Heart right ventricle (tissue), 16 donors: ENCODE measurements around the gene ATG16L1. TPM values are rescaled to one million over a fixed set of nuclear protein-coding genes. Genes with fewer than 3 reads are reported as not detected.

Source experiments
- ATAC-seq, 8 donors: fragments of 200-7000 bp; cut with Tn5 transposase; one replicate each; pipeline ENCODE4 v1.9.1; 2020; ENCODE audit warnings: mild to moderate bottlenecking in 8 of 8, moderate library complexity in 8 of 8, moderate number of reproducible peaks in 1 of 8
- DNase-seq, 2 donors: peaks; one replicate each; pipeline ENCODE4 v3.0.0-alpha.2; 2020
- H3K27ac ChIP-seq, 10 donors: fragments of 200-600 bp; sonication (generic) in 2 of 10; one replicate each; pipeline versions ENCODE4 v1.5.0 to v1.8.0; 2020 to 2022; ENCODE audit warnings: mild to moderate bottlenecking in 3 of 10
- H3K27me3 ChIP-seq, 7 donors: fragments of 200-600 bp; one replicate each; pipeline ENCODE4 v1.8.0; 2021 to 2022; ENCODE audit warnings: mild to moderate bottlenecking in 2 of 7
- H3K36me3 ChIP-seq, 9 donors: fragments of 200-600 bp; sonication (generic) in 1 of 9; one replicate each; pipeline versions ENCODE4 v1.5.0 to v1.8.0; 2020 to 2022; ENCODE audit warnings: mild to moderate bottlenecking in 2 of 9
- H3K4me1 ChIP-seq, 9 donors: fragments of 200-600 bp; sonication (generic) in 1 of 9; one replicate each; pipeline versions ENCODE4 v1.5.0 to v1.8.0; 2020 to 2022; ENCODE audit warnings: mild to moderate bottlenecking in 4 of 9
- H3K4me3 ChIP-seq, 10 donors: fragments of 200-600 bp; sonication (generic) in 2 of 10; one replicate each; pipeline versions ENCODE4 v1.5.0 to v1.8.0; 2020 to 2022; ENCODE audit warnings: mild to moderate bottlenecking in 7 of 10, moderate library complexity in 2 of 10
- H3K9me3 ChIP-seq, 11 donors: fragments of 200-600 bp in 10 of 11; sonication (generic) in 2 of 11; one replicate each; pipeline versions ENCODE4 v1.5.0 to v1.8.0; 2013 to 2022; ENCODE audit warnings: mild to moderate bottlenecking in 2 of 11, control low read depth in 1 of 11, moderate library complexity in 1 of 11
- WGBS, 2 donors: extraction: QIAGEN DNeasy Blood & Tissue Kit; methylation state at CpG; one replicate each; pipeline ENCODE4 v1.1.7; 2013; ENCODE audit warnings: inconsistent platforms in 1 of 2; 5-methylcytosine and 5-hydroxymethylcytosine counted together
- intact Hi-C, 10 donors: fragments of 100-400 bp; cut with DNase I; formaldehyde crosslinking; loops; one replicate each; pipeline versions ENCODE4 v1.11.1 to v1.14.2; 2022
- polyA plus RNA-seq, 2 donors: library from polyadenylated mRNA; stranded (reverse); fragments of 200-250 nt; gene quantifications; one replicate each; pipeline ENCODE4 v1.2.3, GENCODE V29; 2013
- total RNA-seq, 10 donors: library from RNA; stranded (reverse); fragmentation: NEBNext Ultra II Directional in 3 of 10; extraction: Animal tissue kit (Norgen Biotek cat#: 25700) in 3 of 10; gene quantifications; one replicate each; pipeline versions ENCODE4 v1.2.1 to v1.2.4, GENCODE V29; 2021 to 2023
- TF ChIP-seq, protein P1 (sequence below), 9 donors: fragments of 200-600 bp; sonication (generic) in 2 of 9; IDR thresholded peaks; one replicate each; pipeline versions ENCODE4 v1.5.0 to v1.8.0; 2021 to 2022; ENCODE audit warnings: antibody characterized with exemption in 9 of 9, mild to moderate bottlenecking in 5 of 9, moderate library complexity in 1 of 9
- donor health status: Arrhythmogenic right ventricular cardiomyopathy.
- donor health status: ischemic (EF 13 %, LVEDD 7.1; RV severe dilation, severe dysfunction).
- donor health status: healthy with polysubstance abuse.
- donor health status: DM: no; HTN: yes; CAD: no.
- donor health status: DM: no; HTN: no; CAD: no.
- donor health status: ischemic (EF 25% LVEDD 6.9; RV normal size, moderate dysfunction).
- donor health status: ischemic (EF 25% LVEDD 5.7; RV mildly dilated, moderate dysfunction).
- donor health status: healthy.
- donor health status: DM: yes; HTN: yes; CAD: no.
- donor health status: Ischemic cardiomyopathy.
- donor health status: ischemic (EF 35%, LVEDD 5.7; RV mildly dilated, moderate dysfunction).
- donor health status: nonischemic (EF 11% LVEDD 7.7; RV severe dilation, severe dysfunction).
- donor health status: DM: yes; HTN: yes; CAD: no.
- donor health status: PGD.
- donor health status: ischemic (EF 29% LVEDD 5.4; RV normal size, mild dysfunction).
- donor health status: nonischemic (EF 23%, LVEDD 6.1; RV moderate dilation, normal function).

ATG16L1 gene
- total and polyA plus RNA-seq, 12 donors = 7.4 to 19.2 (median 15.5) TPM

DNA sequence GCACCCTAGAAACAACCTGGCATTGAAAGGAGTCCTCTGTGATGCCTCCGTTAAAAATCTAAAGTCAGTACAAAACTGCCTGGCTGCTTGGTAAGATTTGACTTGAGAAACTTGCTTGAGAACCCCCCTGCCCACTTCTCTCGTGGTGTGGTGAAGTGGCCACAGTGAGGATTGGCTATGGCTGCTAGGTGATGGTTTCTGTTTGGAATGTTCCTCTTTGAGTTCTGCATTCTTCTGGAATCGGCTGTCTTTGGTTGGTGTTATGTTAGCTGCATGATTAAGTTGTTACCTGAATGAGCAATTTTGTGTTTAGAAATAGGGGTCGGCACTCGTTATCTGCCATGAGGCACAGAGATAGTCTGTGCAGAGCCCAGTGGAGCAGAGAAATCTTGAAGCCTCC lies 34.4 kb downstream of the ATG16L1 start:
- intact Hi-C loops = loop anchor here in 1 of 10 donors (10.0 kb wide), 1 partner anchor 159 kb away; no protein-coding TSS in a partner anchor
- WGBS, 2 donors = 82 to 84% methylated on average over 5 of the region's 5 CpGs

DNA sequence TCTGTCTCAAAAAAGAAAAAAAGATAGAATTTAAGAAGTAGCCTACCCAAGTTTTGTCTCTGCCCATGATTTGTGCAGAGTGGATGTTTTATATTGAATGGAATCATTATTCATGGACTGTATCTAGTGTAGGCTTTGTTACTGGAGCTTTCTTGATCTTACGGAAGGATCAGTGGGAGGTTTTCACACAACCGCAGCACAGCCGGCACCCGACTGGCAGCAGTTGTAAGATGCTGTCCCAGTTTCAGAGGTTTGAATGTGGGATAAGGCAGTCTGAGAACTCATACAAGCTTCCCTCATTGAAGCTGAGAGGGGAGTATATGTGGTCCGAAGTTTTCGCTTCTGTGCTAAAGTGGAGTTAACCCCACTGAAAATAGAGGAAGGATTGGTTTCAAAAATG lies 36.4 kb downstream of the ATG16L1 start:
- H3K4me3 ChIP-seq = no peak overlapping the region
- H3K9me3 ChIP-seq = no peaks in the 10 kb centered on the region
- no peak for ATAC-seq
- 95 to 98% methylated on average over 6 of the region's 6 CpGs for WGBS, 2 donors
- H3K27ac ChIP-seq = no peak overlapping the region
- TF ChIP-seq, protein P1, sequence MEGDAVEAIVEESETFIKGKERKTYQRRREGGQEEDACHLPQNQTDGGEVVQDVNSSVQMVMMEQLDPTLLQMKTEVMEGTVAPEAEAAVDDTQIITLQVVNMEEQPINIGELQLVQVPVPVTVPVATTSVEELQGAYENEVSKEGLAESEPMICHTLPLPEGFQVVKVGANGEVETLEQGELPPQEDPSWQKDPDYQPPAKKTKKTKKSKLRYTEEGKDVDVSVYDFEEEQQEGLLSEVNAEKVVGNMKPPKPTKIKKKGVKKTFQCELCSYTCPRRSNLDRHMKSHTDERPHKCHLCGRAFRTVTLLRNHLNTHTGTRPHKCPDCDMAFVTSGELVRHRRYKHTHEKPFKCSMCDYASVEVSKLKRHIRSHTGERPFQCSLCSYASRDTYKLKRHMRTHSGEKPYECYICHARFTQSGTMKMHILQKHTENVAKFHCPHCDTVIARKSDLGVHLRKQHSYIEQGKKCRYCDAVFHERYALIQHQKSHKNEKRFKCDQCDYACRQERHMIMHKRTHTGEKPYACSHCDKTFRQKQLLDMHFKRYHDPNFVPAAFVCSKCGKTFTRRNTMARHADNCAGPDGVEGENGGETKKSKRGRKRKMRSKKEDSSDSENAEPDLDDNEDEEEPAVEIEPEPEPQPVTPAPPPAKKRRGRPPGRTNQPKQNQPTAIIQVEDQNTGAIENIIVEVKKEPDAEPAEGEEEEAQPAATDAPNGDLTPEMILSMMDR (IDR thresholded peaks at IDR 0.05) = no peak
- H3K27me3 ChIP-seq = no peaks in the 10 kb centered on the region
- peaks cover 0 to 7% (median 0%) of the 10 kb centered on the region in 9 donors for H3K4me1 ChIP-seq
- H3K36me3 ChIP-seq = peaks cover 0 to 100% (median 61%) of the 10 kb centered on the region in 9 donors
- no peak for DNase-seq
- intact Hi-C loops = loop anchor here in 1 of 10 donors (10.0 kb wide), 1 partner anchor 157 kb away; no protein-coding TSS in a partner anchor

More for the DNA sequence above, 34.4 kb downstream of the ATG16L1 start:
- Histone ChIP-seq H3K4me1 (peaks cover 0 to 7% (median 0%) of the 10 kb centered on the region in 9 donors), H3K4me3 (no peak overlapping the region), H3K9me3 (no peaks in the 10 kb centered on the region), H3K27ac (no peak overlapping the region), H3K36me3 (peaks cover 0 to 100% (median 60%) of the 10 kb centered on the region in 9 donors), H3K27me3 (no peaks in the 10 kb centered on the region)
- DNase-seq = no peak
- TF ChIP-seq, protein P1 (IDR thresholded peaks at IDR 0.05) = no peak
- no peak for ATAC-seq

DNA sequence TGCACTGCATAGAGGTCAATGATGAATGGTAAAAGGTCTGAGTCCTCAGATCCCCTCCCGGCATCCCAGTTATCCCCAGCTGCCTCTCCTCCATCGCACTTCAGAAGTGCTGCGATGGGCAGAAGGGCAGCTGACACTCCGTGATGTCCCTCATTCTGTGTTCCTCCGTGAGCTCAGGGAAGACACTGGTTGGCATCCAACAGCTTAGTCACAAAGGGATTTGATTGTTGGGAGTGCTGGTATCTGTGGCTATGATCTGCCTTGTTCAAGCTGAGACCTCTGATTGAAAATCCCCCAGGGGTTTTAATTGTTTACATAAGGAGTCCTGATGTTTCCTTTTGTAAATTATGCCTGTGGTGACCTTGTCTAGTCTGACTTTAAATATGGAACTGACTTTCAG lies 37.2 kb downstream of the ATG16L1 start:
- ATAC-seq (no peak), DNase-seq (no peak)
- intact Hi-C loops = loop anchor here in 1 of 10 donors (10.0 kb wide), 1 partner anchor 156 kb away; no protein-coding TSS in a partner anchor
- Histone ChIP-seq H3K9me3 (no peaks in the 10 kb centered on the region), H3K27me3 (no peaks in the 10 kb centered on the region), H3K4me3 (no peak overlapping the region), H3K27ac (no peak overlapping the region), H3K36me3 (peaks cover 0 to 100% (median 63%) of the 10 kb centered on the region in 9 donors), H3K4me1 (peaks cover 0 to 7% (median 0%) of the 10 kb centered on the region in 9 donors)
- WGBS, 2 donors = 73 to 75% methylated on average over 5 of the region's 5 CpGs
- TF ChIP-seq, protein P1 (IDR thresholded peaks at IDR 0.05) = no peak

DNA sequence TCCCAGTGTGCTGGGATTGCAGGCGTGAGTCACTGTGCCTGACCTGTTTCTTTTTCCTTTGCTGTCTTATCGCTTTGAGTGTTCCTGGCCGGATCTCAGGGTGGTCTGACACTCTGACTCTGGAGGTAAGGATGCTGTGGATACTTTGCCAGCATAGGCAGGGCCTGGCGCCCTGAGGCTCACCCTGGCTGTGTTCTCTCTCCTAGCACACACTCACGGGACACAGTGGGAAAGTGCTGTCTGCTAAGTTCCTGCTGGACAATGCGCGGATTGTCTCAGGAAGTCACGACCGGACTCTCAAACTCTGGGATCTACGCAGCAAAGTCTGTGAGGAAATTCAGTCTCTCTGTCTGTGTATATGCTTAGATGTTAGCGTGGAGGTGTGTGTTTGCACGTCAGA lies 38.2 kb downstream of the ATG16L1 start:
- H3K27me3 ChIP-seq = no peaks in the 10 kb centered on the region
- ATAC-seq (no peak), DNase-seq (no peak)
- intact Hi-C loops = loop anchor here in 2 of 10 donors (10.0 kb wide), 1 partner anchor 155 kb away; no protein-coding TSS in a partner anchor
- peaks cover 0 to 7% (median 0%) of the 10 kb centered on the region in 9 donors for H3K4me1 ChIP-seq
- no peaks in the 10 kb centered on the region for H3K9me3 ChIP-seq
- WGBS, 2 donors = 87 to 92% methylated on average over 12 of the region's 12 CpGs
- TF ChIP-seq, protein P1 (IDR thresholded peaks at IDR 0.05) = no peak
- H3K36me3 ChIP-seq = peaks cover 0 to 100% (median 64%) of the 10 kb centered on the region in 9 donors
- H3K27ac ChIP-seq = no peak overlapping the region
- no peak overlapping the region for H3K4me3 ChIP-seq
